Prostate gland (tissue), 2 donors: ENCODE data around the gene PFKFB3.

Experiments used
- POLR2A ChIP-seq: fragments of 450-650 bp; IDR thresholded peaks from one replicate; pipeline ENCODE4 v1.6.1; 2016; ENCODE audit warnings: antibody characterized with exemption, mild to moderate bottlenecking
- POLR2AphosphoS5 ChIP-seq: sonication (generic); formaldehyde crosslinking; IDR thresholded peaks from one replicate; pipeline ENCODE4 v1.6.1; 2017; ENCODE audit warnings: antibody characterized with exemption
- TF ChIP-seq, protein P1 (sequence below), 4 experiments: fragments of 200-600 bp in 2 of 4; fragments of 450-650 bp in 2 of 4; sonication (generic) in 2 of 4; IDR thresholded peaks; 1 replicate in 3 of 4; 2 replicates in 1 of 4; pipeline ENCODE4 v1.5.1; 2016 to 2019; ENCODE audit warnings: antibody characterized with exemption in 4 of 4, mild to moderate bottlenecking in 2 of 4, moderate library complexity in 2 of 4

DNA sequence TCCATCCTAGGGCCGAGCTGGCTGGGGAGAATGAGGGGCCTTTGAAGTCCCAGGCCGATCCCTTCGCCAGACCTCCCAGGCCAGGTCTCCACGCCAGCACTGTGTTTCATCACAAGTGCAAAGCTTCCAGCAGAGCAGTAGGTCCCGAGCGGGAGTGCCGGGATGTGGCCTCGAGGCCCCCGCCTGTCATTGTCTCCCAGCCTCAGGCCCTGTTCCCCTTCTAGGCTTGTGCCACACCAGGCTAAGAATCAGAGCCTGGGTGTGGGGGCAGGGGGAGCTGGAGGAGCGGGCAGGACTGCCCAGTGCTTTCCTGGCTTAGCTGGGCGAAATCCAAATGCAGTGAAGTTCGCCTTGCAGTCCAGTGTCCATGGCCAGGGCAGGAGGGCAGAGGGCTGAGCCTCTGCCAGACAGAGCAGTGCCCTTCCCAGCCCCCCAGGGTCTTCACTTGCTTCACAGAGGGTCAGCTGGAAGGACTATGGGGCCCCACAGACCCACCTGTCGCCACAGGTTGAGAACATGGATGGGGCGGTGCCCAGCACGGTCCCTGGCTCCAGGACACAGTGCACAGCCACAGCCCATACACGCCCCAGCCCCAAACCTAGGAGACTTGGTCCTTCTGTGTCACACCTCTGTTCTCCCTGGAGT is 20.2 kb upstream of the PFKFB3 start:
- TF ChIP-seq, protein P1, sequence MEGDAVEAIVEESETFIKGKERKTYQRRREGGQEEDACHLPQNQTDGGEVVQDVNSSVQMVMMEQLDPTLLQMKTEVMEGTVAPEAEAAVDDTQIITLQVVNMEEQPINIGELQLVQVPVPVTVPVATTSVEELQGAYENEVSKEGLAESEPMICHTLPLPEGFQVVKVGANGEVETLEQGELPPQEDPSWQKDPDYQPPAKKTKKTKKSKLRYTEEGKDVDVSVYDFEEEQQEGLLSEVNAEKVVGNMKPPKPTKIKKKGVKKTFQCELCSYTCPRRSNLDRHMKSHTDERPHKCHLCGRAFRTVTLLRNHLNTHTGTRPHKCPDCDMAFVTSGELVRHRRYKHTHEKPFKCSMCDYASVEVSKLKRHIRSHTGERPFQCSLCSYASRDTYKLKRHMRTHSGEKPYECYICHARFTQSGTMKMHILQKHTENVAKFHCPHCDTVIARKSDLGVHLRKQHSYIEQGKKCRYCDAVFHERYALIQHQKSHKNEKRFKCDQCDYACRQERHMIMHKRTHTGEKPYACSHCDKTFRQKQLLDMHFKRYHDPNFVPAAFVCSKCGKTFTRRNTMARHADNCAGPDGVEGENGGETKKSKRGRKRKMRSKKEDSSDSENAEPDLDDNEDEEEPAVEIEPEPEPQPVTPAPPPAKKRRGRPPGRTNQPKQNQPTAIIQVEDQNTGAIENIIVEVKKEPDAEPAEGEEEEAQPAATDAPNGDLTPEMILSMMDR (IDR thresholded peaks at IDR 0.05): no peak
- no peak for TF ChIP-seq POLR2A
- no peak for TF ChIP-seq POLR2AphosphoS5
